ENCODE data around the gene COL4A5.

COL4A5 gene

GRCh38 chrX:108740299-108740774 lies 300.7 kb downstream of the COL4A5 start:
- TF ChIP-seq, protein P1, sequence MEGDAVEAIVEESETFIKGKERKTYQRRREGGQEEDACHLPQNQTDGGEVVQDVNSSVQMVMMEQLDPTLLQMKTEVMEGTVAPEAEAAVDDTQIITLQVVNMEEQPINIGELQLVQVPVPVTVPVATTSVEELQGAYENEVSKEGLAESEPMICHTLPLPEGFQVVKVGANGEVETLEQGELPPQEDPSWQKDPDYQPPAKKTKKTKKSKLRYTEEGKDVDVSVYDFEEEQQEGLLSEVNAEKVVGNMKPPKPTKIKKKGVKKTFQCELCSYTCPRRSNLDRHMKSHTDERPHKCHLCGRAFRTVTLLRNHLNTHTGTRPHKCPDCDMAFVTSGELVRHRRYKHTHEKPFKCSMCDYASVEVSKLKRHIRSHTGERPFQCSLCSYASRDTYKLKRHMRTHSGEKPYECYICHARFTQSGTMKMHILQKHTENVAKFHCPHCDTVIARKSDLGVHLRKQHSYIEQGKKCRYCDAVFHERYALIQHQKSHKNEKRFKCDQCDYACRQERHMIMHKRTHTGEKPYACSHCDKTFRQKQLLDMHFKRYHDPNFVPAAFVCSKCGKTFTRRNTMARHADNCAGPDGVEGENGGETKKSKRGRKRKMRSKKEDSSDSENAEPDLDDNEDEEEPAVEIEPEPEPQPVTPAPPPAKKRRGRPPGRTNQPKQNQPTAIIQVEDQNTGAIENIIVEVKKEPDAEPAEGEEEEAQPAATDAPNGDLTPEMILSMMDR (IDR thresholded peaks at IDR 0.05) = no peak
- H3K27ac ChIP-seq = no peak overlapping the region
- H3K36me3 ChIP-seq = no peaks in the 10 kb centered on the region
- no peak overlapping the region for H3K4me3 ChIP-seq (ENCODE audit: low read depth in 1 of 2, low read length in 1 of 2)
- H3K9me3 ChIP-seq = no peaks in the 10 kb centered on the region
- peaks cover 43% of the 10 kb centered on the region for H3K27me3 ChIP-seq
- H3K4me1 ChIP-seq (ENCODE audit: control insufficient read depth in 1 of 2, insufficient read depth in 1 of 2, low read depth in 1 of 2, low read length in 1 of 2) = no peaks in the 10 kb centered on the region
